ENCODE measurements around the gene PUSL1. TPM values are rescaled to one million over a fixed set of nuclear protein-coding genes. Genes with fewer than 3 reads are reported as not detected.

Gene PUSL1
- total RNA-seq, 1 experiment from 2014 or later: 132 TPM

GRCh38 chr1:1287288-1288110 is 20.9 kb upstream of the PUSL1 start:
- no peak overlapping the region for H2AFZ ChIP-seq (ENCODE audit: low read length)
- H3K4me3 ChIP-seq (ENCODE audit: low read length): no peak overlapping the region
- ATAC-seq: no peak
- H3K4me2 ChIP-seq (ENCODE audit: low read length): no peak overlapping the region
- H3K36me3 ChIP-seq (ENCODE audit: low read depth, low read length): no peaks in the 10 kb centered on the region
- no peak for TF ChIP-seq EZH2 (IDR thresholded peaks at IDR 0.05; ENCODE audit: low read length, unreplicated experiment)
- no peak for TF ChIP-seq CTCF (conservative IDR thresholded peaks at IDR 0.05; ENCODE audit: low read depth, low read length)
- no peak for TF ChIP-seq EZH2phosphoT487 (IDR thresholded peaks at IDR 0.05; ENCODE audit: borderline replicate concordance, low read length)
- H3K4me1 ChIP-seq (ENCODE audit: insufficient read depth, low read length): peaks cover 23% of the 10 kb centered on the region
- intact Hi-C loops (cut with micrococcal nuclease): no loop called here
- no peak overlapping the region for H3K27ac ChIP-seq (ENCODE audit: low read length)
- ChIA-PET POLR2A (ENCODE audit: unreplicated experiment) (no interaction called here), CTCF (no interaction called here)
- no peaks in the 10 kb centered on the region for H3K79me2 ChIP-seq (ENCODE audit: low read length)
- no peaks in the 10 kb centered on the region for H4K20me1 ChIP-seq (ENCODE audit: low read length)
- no peak for DNase-seq
- BruUV-seq (replicated peaks): no TSS peak
- no peaks in the 10 kb centered on the region for H3K27me3 ChIP-seq (ENCODE audit: low read length)
- no peaks in the 10 kb centered on the region for H3K9me3 ChIP-seq (ENCODE audit: low read length)
- H3F3A ChIP-seq (ENCODE audit: low read length, unreplicated experiment): no peaks in the 10 kb centered on the region
- no peak overlapping the region for H3K9ac ChIP-seq (ENCODE audit: low read length)
- H3K9me2 ChIP-seq (replicated peaks; ENCODE audit: low read length): no peaks in the 10 kb centered on the region

DNA sequence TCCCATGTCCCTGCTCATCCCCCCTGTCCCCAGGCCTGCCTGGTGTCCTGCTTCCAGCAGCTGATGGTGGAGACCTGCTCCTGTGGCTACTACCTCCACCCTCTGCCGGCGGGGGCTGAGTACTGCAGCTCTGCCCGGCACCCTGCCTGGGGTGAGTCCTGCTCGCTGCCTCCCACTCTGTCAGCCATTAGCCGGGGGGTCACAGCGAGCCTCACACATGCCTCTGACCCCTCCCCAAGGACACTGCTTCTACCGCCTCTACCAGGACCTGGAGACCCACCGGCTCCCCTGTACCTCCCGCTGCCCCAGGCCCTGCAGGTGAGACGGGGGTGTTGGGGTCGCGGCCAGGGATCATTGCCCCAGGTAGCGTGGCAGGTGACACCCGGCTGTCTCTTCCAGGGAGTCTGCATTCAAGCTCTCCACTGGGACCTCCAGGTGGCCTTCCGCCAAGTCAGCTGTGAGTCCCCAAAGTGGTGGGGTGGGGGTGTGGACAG is 18.1 kb upstream of the PUSL1 start:
- TF ChIP-seq CTCF (conservative IDR thresholded peaks at IDR 0.05; ENCODE audit: low read depth, low read length): peak; percentile 69
- no peak for TF ChIP-seq EZH2phosphoT487 (IDR thresholded peaks at IDR 0.05; ENCODE audit: borderline replicate concordance, low read length)
- Histone ChIP-seq H3K4me2 (ENCODE audit: low read length) (peak overlapping the region; percentile 45; the same call in 1 of the 2 replicates), H2AFZ (ENCODE audit: low read length) (no peak overlapping the region), H3K9ac (ENCODE audit: low read length) (no peak overlapping the region), H3K27me3 (ENCODE audit: low read length) (no peaks in the 10 kb centered on the region), H3K4me3 (ENCODE audit: low read length) (no peak overlapping the region), H4K20me1 (ENCODE audit: low read length) (no peaks in the 10 kb centered on the region), H3K36me3 (ENCODE audit: low read depth, low read length) (no peaks in the 10 kb centered on the region), H3K79me2 (ENCODE audit: low read length) (no peaks in the 10 kb centered on the region), H3K9me2 (replicated peaks; ENCODE audit: low read length) (no peaks in the 10 kb centered on the region), H3K4me1 (ENCODE audit: insufficient read depth, low read length) (peaks cover 12% of the 10 kb centered on the region), H3K9me3 (ENCODE audit: low read length) (no peaks in the 10 kb centered on the region), H3K27ac (ENCODE audit: low read length) (no peak overlapping the region), H3F3A (ENCODE audit: low read length, unreplicated experiment) (no peaks in the 10 kb centered on the region)
- ATAC-seq (0 out of 2 replicates have a peak, but pooled peaks have one; percentile 10), DNase-seq (peak; percentile 77)
- ChIA-PET CTCF (interaction anchor here (0.6 to 2.0 kb wide), 5 partner anchors 26 to 307 kb away, joined by 3 to 26 read pairs (median 4); no protein-coding TSS in a partner anchor), POLR2A (ENCODE audit: unreplicated experiment) (interaction anchor here (0.7 kb wide), 1 partner anchor 46 kb away, joined by 4 read pairs; no protein-coding TSS in a partner anchor)
- no TSS peak for BruUV-seq (replicated peaks)
- intact Hi-C loops (cut with micrococcal nuclease): loop anchor here (2.0 to 5.0 kb wide), 2 partner anchors 25 to 53 kb away; no protein-coding TSS in a partner anchor

All from PC-3 (cell line).